Gastrocnemius medialis (tissue), 4 donors: Measurements from ENCODE around the gene GPR180. TPM values are rescaled to one million over a fixed set of nuclear protein-coding genes. Genes with fewer than 3 reads are reported as not detected.

ENCODE experiments used
- ATAC-seq, 2 donors: fragments of 150-250 bp; one replicate each; pipeline ENCODE4 v1.9.1; 2016
- DNase-seq, 2 donors: peaks; one replicate each; pipeline ENCODE4 v3.0.0-alpha.2; 2019
- H3K27ac ChIP-seq, 4 donors: fragments of 200-600 bp; sonication (generic); 1 replicate in 1 of 4; 2 replicates in 3 of 4; pipeline ENCODE4 v1.5.1; 2016 to 2018; ENCODE audit warnings: mild to moderate bottlenecking in 2 of 4, moderate library complexity in 1 of 4
- H3K27me3 ChIP-seq, 3 donors: fragments of 200-600 bp; sonication (generic) in 2 of 3; 1 replicate in 1 of 3; 2 replicates in 2 of 3; pipeline versions ENCODE4 v1.5.1 to v1.6.0; 2016 to 2019; ENCODE audit warnings: mild to moderate bottlenecking in 1 of 3, moderate library complexity in 1 of 3
- H3K36me3 ChIP-seq, 2 donors: fragments of 200-600 bp; sonication (generic) in 1 of 2; one replicate each; pipeline ENCODE4 v1.5.1; 2017 to 2018
- H3K4me1 ChIP-seq, 2 donors: fragments of 200-600 bp; sonication (generic) in 1 of 2; one replicate each; pipeline ENCODE4 v1.5.1; 2016 to 2017; ENCODE audit warnings: mild to moderate bottlenecking in 2 of 2
- H3K4me3 ChIP-seq, 4 donors: fragments of 200-600 bp; sonication (generic) in 3 of 4; 1 replicate in 1 of 4; 2 replicates in 3 of 4; pipeline ENCODE4 v1.5.1; 2016 to 2019; ENCODE audit warnings: mild to moderate bottlenecking in 2 of 4
- H3K9me3 ChIP-seq, 3 donors: fragments of 200-600 bp; sonication (generic) in 2 of 3; 1 replicate in 1 of 3; 2 replicates in 2 of 3; pipeline ENCODE4 v1.5.1; 2016 to 2019
- POLR2A ChIP-seq, 2 donors: fragments of 450-650 bp; IDR thresholded peaks; one replicate each; pipeline ENCODE4 v1.6.1; 2017; ENCODE audit warnings: antibody characterized with exemption in 2 of 2, mild to moderate bottlenecking in 2 of 2, moderate library complexity in 2 of 2
- in situ Hi-C, 4 donors: fragments of 200-750 bp; cut with MboI; loops; one replicate each; pipeline versions ENCODE4 v1.15.0 to v1.8.0; 2017; ENCODE audit warnings: low sequenced_read_pairs in 4 of 4
- intact Hi-C: fragments of 100-400 bp; cut with DNase I; formaldehyde crosslinking; loops from one replicate; pipeline ENCODE4 v1.15.1; 2023; ENCODE audit warnings: low total_unique reads
- total RNA-seq, 4 donors: library from RNA; depleted of rRNA; stranded (reverse); fragments of >200 nt; gene quantifications; one replicate each; pipeline versions ENCODE4 v1.1.0 to v1.2.3, GENCODE V29; 2016
- TF ChIP-seq, protein P1 (sequence below), 5 experiments: fragments of 450-650 bp in 3 of 5; fragments of 200-600 bp in 2 of 5; sonication (generic) in 2 of 5; IDR thresholded peaks in 4 of 5; conservative IDR thresholded peaks in 1 of 5; 1 replicate in 4 of 5; 2 replicates in 1 of 5; pipeline ENCODE4 v1.5.1; 2016 to 2019; ENCODE audit warnings: antibody characterized with exemption in 5 of 5, mild to moderate bottlenecking in 3 of 5, moderate library complexity in 3 of 5

The GPR180 gene
- total RNA-seq, 4 donors from 2014 or later: 3.2 to 4.8 (median 4.1) TPM

DNA sequence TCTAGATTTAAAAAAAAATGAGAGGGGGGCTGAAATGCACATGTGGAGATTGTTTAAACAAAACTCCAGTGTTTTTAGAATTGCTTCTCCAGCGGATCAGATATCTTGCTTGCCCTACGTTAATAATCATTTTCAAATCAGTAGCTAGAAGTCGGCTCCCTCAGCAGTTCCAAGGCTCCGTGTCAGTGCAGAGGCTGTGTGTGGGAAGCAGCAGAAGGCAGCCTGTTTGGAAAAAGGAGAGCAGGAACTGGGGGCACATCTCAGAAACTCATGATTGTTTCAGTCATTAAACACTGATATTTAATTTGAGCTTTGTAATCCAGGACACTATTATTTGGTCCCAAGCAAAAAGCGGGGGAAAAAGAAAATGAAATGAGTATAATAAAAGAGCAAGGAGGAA, 59.7 kb downstream of the GPR180 start:
- no peak for TF ChIP-seq POLR2A (IDR thresholded peaks at IDR 0.05)
- TF ChIP-seq, protein P1, sequence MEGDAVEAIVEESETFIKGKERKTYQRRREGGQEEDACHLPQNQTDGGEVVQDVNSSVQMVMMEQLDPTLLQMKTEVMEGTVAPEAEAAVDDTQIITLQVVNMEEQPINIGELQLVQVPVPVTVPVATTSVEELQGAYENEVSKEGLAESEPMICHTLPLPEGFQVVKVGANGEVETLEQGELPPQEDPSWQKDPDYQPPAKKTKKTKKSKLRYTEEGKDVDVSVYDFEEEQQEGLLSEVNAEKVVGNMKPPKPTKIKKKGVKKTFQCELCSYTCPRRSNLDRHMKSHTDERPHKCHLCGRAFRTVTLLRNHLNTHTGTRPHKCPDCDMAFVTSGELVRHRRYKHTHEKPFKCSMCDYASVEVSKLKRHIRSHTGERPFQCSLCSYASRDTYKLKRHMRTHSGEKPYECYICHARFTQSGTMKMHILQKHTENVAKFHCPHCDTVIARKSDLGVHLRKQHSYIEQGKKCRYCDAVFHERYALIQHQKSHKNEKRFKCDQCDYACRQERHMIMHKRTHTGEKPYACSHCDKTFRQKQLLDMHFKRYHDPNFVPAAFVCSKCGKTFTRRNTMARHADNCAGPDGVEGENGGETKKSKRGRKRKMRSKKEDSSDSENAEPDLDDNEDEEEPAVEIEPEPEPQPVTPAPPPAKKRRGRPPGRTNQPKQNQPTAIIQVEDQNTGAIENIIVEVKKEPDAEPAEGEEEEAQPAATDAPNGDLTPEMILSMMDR (IDR thresholded peaks at IDR 0.05 in 4 of 5, conservative IDR thresholded peaks at IDR 0.05 in 1 of 5): no peak
- no peaks in the 10 kb centered on the region for H3K4me1 ChIP-seq
- intact Hi-C loops: no loop called here
- DNase-seq (no peak), ATAC-seq (no peak)
- no peak overlapping the region for H3K27ac ChIP-seq
- H3K27me3 ChIP-seq: peaks cover 3 to 33% (median 8%) of the 10 kb centered on the region in 3 donors
- H3K9me3 ChIP-seq: no peaks in the 10 kb centered on the region
- in situ Hi-C loops: loop anchor here in 2 of 4 donors (25.0 kb wide), 2 partner anchors 476 to 751 kb away; no protein-coding TSS in a partner anchor
- H3K4me3 ChIP-seq: no peak overlapping the region
- H3K36me3 ChIP-seq: no peaks in the 10 kb centered on the region

DNA sequence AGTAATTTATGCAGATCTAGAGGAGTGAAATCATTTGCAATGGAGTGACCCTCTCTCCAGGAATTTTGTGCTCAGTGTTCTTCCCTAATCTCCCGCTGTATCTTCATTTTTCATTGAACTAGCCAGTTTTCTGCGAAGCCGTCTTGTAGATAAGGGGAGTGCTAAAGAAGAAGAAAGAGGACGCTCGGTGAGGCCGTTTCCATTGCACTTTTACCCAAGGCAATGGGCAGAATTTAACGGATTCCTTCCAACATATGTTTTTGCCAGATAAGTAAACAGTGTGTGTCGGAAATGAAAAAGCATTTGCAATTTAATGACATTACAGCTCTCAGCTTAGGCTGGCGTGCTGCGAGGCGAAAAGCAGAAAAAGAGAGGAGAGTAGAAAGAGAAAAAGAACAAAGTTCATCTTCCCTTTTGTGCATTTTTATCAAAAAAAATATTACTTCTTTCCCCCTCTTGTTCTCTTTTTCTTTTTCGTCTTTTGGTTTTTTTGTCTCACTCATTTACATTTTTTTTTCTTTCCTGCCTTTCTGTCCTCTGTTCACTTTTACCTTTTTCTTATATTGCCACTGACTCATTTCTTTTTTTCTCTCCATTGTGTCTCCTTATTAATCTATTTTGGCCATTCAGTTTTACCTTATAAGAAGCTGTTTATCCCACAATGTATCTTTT, 60.8 kb downstream of the GPR180 start:
- peaks cover 3 to 33% (median 8%) of the 10 kb centered on the region in 3 donors for H3K27me3 ChIP-seq
- intact Hi-C loops: no loop called here
- H3K9me3 ChIP-seq: no peaks in the 10 kb centered on the region
- no peak for ATAC-seq
- H3K4me1 ChIP-seq: no peaks in the 10 kb centered on the region
- DNase-seq: no peak
- TF ChIP-seq, protein P1 (IDR thresholded peaks at IDR 0.05 in 4 of 5, conservative IDR thresholded peaks at IDR 0.05 in 1 of 5): no peak
- no peak for TF ChIP-seq POLR2A (IDR thresholded peaks at IDR 0.05)
- no peak overlapping the region for H3K27ac ChIP-seq
- in situ Hi-C loops: loop anchor here in 2 of 4 donors (25.0 kb wide), 2 partner anchors 475 to 750 kb away; no protein-coding TSS in a partner anchor
- H3K4me3 ChIP-seq: no peak overlapping the region
- H3K36me3 ChIP-seq: no peaks in the 10 kb centered on the region

DNA sequence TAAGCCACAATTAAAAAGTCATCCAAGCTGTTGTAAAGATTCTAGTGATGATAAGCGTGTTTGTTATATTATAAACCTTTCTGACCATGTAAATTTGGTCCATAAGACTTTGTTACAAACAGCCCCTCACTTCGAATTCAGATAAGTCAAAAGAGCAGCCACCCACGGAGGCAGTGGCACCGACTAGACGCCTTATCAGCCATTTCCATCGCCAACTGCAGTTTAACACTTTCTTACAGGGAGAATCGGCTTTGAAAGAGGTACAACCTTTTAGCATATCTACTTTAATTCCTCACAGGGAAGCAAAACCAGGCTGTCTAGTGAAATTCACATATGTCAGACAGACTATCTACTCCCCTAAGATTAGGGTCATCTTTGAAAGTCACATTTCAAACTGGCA, 63.2 kb downstream of the GPR180 start:
- no peaks in the 10 kb centered on the region for H3K4me1 ChIP-seq
- H3K27me3 ChIP-seq: peaks cover 3 to 33% (median 8%) of the 10 kb centered on the region in 3 donors
- no peaks in the 10 kb centered on the region for H3K36me3 ChIP-seq
- DNase-seq (no peak), ATAC-seq (no peak)
- TF ChIP-seq, protein P1 (IDR thresholded peaks at IDR 0.05 in 4 of 5, conservative IDR thresholded peaks at IDR 0.05 in 1 of 5): no peak
- no peak for TF ChIP-seq POLR2A (IDR thresholded peaks at IDR 0.05)
- no peak overlapping the region for H3K27ac ChIP-seq
- in situ Hi-C loops (loop anchor here in 2 of 4 donors (25.0 kb wide), 2 partner anchors 472 to 747 kb away; no protein-coding TSS in a partner anchor), intact Hi-C loops (no loop called here)
- no peaks in the 10 kb centered on the region for H3K9me3 ChIP-seq
- H3K4me3 ChIP-seq: no peak overlapping the region

DNA sequence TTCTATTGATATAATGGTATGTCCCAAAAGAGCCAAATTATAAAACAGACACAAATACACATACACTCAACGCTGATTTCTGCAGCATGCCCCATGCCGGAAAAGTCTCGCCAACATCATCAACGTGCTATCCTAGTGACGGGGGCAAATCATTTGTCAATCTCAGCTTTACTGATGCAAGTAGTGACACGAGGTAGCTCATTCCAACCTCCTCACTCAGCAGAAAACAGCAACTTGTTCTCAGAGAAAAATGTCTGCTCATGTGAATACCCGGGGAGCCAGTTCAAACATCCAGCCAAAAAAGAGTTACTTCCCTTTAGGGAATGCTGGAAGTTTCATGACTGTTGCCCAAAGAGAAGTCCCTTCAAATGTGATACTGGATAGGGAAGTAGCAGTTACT, 64.4 kb downstream of the GPR180 start:
- H3K4me3 ChIP-seq: no peak overlapping the region
- intact Hi-C loops (no loop called here), in situ Hi-C loops (loop anchor here in 2 of 4 donors (25.0 kb wide), 2 partner anchors 471 to 746 kb away; no protein-coding TSS in a partner anchor)
- peaks cover 3 to 30% (median 8%) of the 10 kb centered on the region in 3 donors for H3K27me3 ChIP-seq
- no peak for ATAC-seq
- no peak overlapping the region for H3K27ac ChIP-seq
- H3K4me1 ChIP-seq: no peaks in the 10 kb centered on the region
- no peaks in the 10 kb centered on the region for H3K9me3 ChIP-seq
- no peaks in the 10 kb centered on the region for H3K36me3 ChIP-seq
- TF ChIP-seq, protein P1 (IDR thresholded peaks at IDR 0.05 in 4 of 5, conservative IDR thresholded peaks at IDR 0.05 in 1 of 5): no peak
- TF ChIP-seq POLR2A (IDR thresholded peaks at IDR 0.05): no peak
- DNase-seq: no peak
